PC-9 (cell line): ENCODE measurements around the gene RDH11. TPM values are rescaled to one million over a fixed set of nuclear protein-coding genes. Genes with fewer than 3 reads are reported as not detected.

Experiments
- Bru-seq: library from RNA; stranded (reverse); fragments of 400-500 nt; gene quantifications from one replicate; lab custom pipeline; 2021; lab: Mats Ljungman, UMichigan
- BruChase-seq, 2 experiments: library from RNA; stranded (reverse); fragments of 400-500 nt; gene quantifications; one replicate each; lab custom pipeline; 2021; lab: Mats Ljungman, UMichigan
- BruUV-seq: library from RNA; stranded (reverse); fragments of 400-500 nt; replicated peaks from 2 replicates; lab custom pipeline; 2021; lab: Mats Ljungman, UMichigan
- CTCF ChIA-PET: fragments of 300-600 bp; sonication (Branson Sonifier 250); formaldehyde crosslinking; loops from one replicate; lab custom pipeline; 2022; ENCODE audit warnings: antibody characterized with exemption; lab: Charles Lee
- POLR2A ChIA-PET: fragments of 300-600 bp; sonication (Branson Sonifier 250); formaldehyde crosslinking; loops from one replicate; lab custom pipeline; 2022; ENCODE audit warnings: antibody characterized with exemption; ENCODE audit not compliant: unreplicated experiment; lab: Charles Lee
- DNase-seq, 2 experiments: peaks; one replicate each; pipeline versions ENCODE4 v3.0.0 to v3.0.0-alpha.2; 2015 to 2022; ENCODE audit warnings: mixed read lengths in 1 of 2
- H2AFZ ChIP-seq: fragments of 200-600 bp; sonication (generic); 2 replicates; pipeline ENCODE4 v1.8.1; 2017; ENCODE audit warnings: antibody characterized with exemption
- H3F3A ChIP-seq: fragments of 200-600 bp; sonication (generic); 2 replicates; pipeline ENCODE4 v1.8.1; 2017; ENCODE audit warnings: antibody characterized with exemption, mild to moderate bottlenecking, low read depth; ENCODE audit not compliant: insufficient read depth
- H3K27ac ChIP-seq: fragments of 200-600 bp; sonication (generic); 2 replicates; pipeline ENCODE4 v1.6.1; 2016; ENCODE audit warnings: mixed run types
- H3K27me3 ChIP-seq: fragments of 200-600 bp; sonication (generic); 2 replicates; pipeline ENCODE4 v1.6.1; 2016; ENCODE audit warnings: low read depth, mixed run types; ENCODE audit not compliant: insufficient read depth
- H3K36me3 ChIP-seq: fragments of 200-600 bp; sonication (generic); 2 replicates; pipeline ENCODE4 v1.6.1; 2016; ENCODE audit warnings: low read depth, mixed run types
- H3K4me1 ChIP-seq: fragments of 200-600 bp; sonication (generic); replicated peaks from 2 replicates; pipeline ENCODE4 v1.6.1; 2016; ENCODE audit warnings: mixed run types; ENCODE audit not compliant: insufficient read depth
- H3K4me2 ChIP-seq: fragments of 200-600 bp; sonication (generic); 2 replicates; pipeline ENCODE4 v1.6.1; 2017; ENCODE audit warnings: mixed run types
- H3K4me3 ChIP-seq: fragments of 200-600 bp; sonication (generic); 2 replicates; pipeline ENCODE4 v1.6.1; 2016; ENCODE audit warnings: mixed run types
- H3K79me2 ChIP-seq: fragments of 200-600 bp; sonication (generic); 2 replicates; pipeline ENCODE4 v1.6.1; 2017; ENCODE audit warnings: low read depth, mixed run types
- H3K9me2 ChIP-seq: fragments of 200-600 bp; sonication (generic); 2 replicates; pipeline ENCODE4 v1.8.1; 2017; ENCODE audit warnings: mild to moderate bottlenecking; ENCODE audit not compliant: insufficient read depth
- H3K9me3 ChIP-seq: fragments of 200-600 bp; sonication (generic); 2 replicates; pipeline ENCODE4 v1.8.1; 2016; ENCODE audit warnings: low read depth; ENCODE audit not compliant: insufficient read depth
- H4K20me1 ChIP-seq: fragments of 200-600 bp; sonication (generic); 2 replicates; pipeline ENCODE4 v1.8.1; 2017; ENCODE audit not compliant: insufficient read depth
- EZH2 ChIP-seq: fragments of 200-600 bp; sonication (generic); IDR thresholded peaks from 2 replicates; pipeline ENCODE4 v1.8.0; 2017; ENCODE audit warnings: antibody characterized with exemption, low read depth
- intact Hi-C: fragments of 100-400 bp; cut with micrococcal nuclease; formaldehyde crosslinking; loops from one replicate; pipeline ENCODE4 v1.10.0; 2022; ENCODE audit not compliant: unreplicated experiment
- long read RNA-seq: library from polyadenylated mRNA; stranded (forward); transcript quantifications from one replicate; pipeline ENCODE4 v2.0.0, GENCODE V29; 2022
- total RNA-seq: library from RNA; stranded (reverse); gene quantifications from 2 replicates; pipeline ENCODE4 v1.2.3, GENCODE V29; 2021
- TF ChIP-seq, protein P1 (sequence below): fragments of 200-600 bp; sonication (generic); conservative IDR thresholded peaks from 2 replicates; pipeline ENCODE4 v1.6.1; 2017; ENCODE audit warnings: mixed run types, antibody characterized with exemption, mild to moderate bottlenecking, moderate library complexity

The RDH11 gene, protein sequence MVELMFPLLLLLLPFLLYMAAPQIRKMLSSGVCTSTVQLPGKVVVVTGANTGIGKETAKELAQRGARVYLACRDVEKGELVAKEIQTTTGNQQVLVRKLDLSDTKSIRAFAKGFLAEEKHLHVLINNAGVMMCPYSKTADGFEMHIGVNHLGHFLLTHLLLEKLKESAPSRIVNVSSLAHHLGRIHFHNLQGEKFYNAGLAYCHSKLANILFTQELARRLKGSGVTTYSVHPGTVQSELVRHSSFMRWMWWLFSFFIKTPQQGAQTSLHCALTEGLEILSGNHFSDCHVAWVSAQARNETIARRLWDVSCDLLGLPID
- 73.2 and 97.0 TPM in 2 replicates for total RNA-seq
- Bru-seq, nascent RNA, result percentile 95 among the genes with signal in this experiment
- percentile 94 among the genes with signal in this experiment for BruChase-seq, experiment 1, labeled RNA remaining after a 2-hour chase
- BruChase-seq, experiment 2, labeled RNA remaining after a 6-hour chase, result percentile 98 among the genes with signal in this experiment
- long read RNA-seq, transcript RDH11-201 (7 exons, 2,588 nt), result major isoform, 235 of 1,503 reads
- long read RNA-seq, transcript RDH11-203 (7 exons, 1,926 nt), result minor isoform, 6 of 1,503 reads
- long read RNA-seq, partial matches to known transcripts, result 14 of 1,503 reads
- long read RNA-seq, other reads (novel, unspliced or antisense), result 1,246 of 1,503 reads

DNA sequence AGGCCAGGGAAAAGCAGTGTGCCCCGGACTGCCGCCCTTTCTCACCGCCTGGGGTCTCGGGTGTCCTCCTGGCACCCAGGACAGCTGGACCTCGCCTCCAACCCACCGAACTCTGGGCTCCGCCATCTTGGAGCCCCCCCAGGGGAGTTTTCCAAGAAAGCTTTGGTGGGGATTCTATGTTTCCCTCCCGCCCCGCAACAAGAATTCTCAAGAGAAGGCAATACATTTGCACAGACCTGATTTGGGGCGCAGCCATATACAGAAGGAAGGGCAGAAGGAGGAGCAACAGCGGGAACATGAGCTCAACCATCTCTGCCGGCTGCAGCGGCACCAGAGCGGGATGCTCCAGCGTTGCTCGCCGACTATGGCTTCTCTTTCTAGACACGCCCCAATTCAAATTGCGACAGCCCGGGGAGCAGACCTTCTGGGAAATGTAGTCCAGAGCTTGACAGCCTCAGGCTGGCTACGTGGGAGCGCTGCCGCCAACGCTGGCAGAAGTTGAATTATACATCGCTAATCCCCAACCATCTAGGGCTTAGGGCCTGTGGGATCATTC lies at the start of gene RDH11:
TSS of gene RDH11 (minus strand) at position 371 of the 556 bp plus-strand sequence. CDS start at position 310, 61 bp downstream.
- peak within 1 kb of the TSS; percentile 97 for H3K4me3 ChIP-seq
- H3K4me1 ChIP-seq, result peaks cover 19% of the 10 kb centered on the region
- POLR2A ChIA-PET, result interaction anchor here (0.5 to 1.0 kb wide), 7 partner anchors 9 to 287 kb away, joined by 4 to 8 read pairs (median 6); no protein-coding TSS in a partner anchor
- peaks cover 12% of the 10 kb centered on the region; the same call in 1 of the 2 replicates for H3F3A ChIP-seq
- H3K9me3 ChIP-seq, result no peaks in the 10 kb centered on the region
- intact Hi-C loops, result loop anchor here (1.0 to 2.0 kb wide), 2 partner anchors 21 to 77 kb away; partner anchors contain the start of genes ARG2 and VTI1B
- no peaks in the 10 kb centered on the region; the same call in 1 of the 2 replicates for H4K20me1 ChIP-seq
- no peaks in the 10 kb centered on the region for H3K27me3 ChIP-seq
- peak within 1 kb of the TSS; percentile 91 for H2AFZ ChIP-seq
- CTCF ChIA-PET, result interaction anchor here (0.8 to 1.1 kb wide), 3 partner anchors 9 to 77 kb away, joined by 3 to 7 read pairs (median 4); no protein-coding TSS in a partner anchor
- peak within 1 kb of the TSS; percentile 78 for H3K27ac ChIP-seq
- peak; percentile 86 to 91 for DNase-seq
- H3K79me2 ChIP-seq, result peaks cover 31% of the 10 kb centered on the region
- no TSS peak for BruUV-seq
- peak within 1 kb of the TSS; percentile 74 for H3K4me2 ChIP-seq
- no peaks in the 10 kb centered on the region for H3K9me2 ChIP-seq
- peaks cover 23% of the 10 kb centered on the region for H3K36me3 ChIP-seq
- TF ChIP-seq, protein P1, sequence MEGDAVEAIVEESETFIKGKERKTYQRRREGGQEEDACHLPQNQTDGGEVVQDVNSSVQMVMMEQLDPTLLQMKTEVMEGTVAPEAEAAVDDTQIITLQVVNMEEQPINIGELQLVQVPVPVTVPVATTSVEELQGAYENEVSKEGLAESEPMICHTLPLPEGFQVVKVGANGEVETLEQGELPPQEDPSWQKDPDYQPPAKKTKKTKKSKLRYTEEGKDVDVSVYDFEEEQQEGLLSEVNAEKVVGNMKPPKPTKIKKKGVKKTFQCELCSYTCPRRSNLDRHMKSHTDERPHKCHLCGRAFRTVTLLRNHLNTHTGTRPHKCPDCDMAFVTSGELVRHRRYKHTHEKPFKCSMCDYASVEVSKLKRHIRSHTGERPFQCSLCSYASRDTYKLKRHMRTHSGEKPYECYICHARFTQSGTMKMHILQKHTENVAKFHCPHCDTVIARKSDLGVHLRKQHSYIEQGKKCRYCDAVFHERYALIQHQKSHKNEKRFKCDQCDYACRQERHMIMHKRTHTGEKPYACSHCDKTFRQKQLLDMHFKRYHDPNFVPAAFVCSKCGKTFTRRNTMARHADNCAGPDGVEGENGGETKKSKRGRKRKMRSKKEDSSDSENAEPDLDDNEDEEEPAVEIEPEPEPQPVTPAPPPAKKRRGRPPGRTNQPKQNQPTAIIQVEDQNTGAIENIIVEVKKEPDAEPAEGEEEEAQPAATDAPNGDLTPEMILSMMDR, result no peak

DNA sequence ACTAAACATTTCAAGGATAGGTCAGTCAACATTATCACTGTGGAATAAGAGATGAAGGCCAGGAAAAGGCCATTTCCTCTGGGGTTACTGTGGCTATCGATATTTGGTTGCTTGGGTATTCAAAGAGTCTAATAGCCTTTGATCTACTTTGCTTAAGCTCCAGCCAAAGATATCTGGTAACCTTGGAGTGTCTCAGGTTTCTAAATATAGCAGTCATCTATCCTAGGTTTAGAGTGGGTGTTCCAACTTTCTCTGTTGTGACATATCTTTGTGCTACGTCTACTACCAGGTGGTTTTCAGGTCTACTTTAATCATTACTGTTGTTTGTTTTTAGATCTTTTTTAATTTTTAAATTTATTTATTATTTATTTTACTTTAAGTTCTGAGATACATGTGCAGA lies 48.5 kb upstream of the RDH11 start:
- Histone ChIP-seq H3K27me3 (no peaks in the 10 kb centered on the region), H4K20me1 (no peaks in the 10 kb centered on the region), H3K4me2 (no peak overlapping the region), H3K4me1 (0 out of 2 replicates have a peak, but pooled peaks cover 8% of the 10 kb centered on the region), H3K4me3 (no peak overlapping the region), H3K79me2 (no peaks in the 10 kb centered on the region), H3F3A (0 out of 2 replicates have a peak, but pooled peaks cover 1% of the 10 kb centered on the region), H3K9me2 (no peaks in the 10 kb centered on the region; the same call in 1 of the 2 replicates), H3K9me3 (no peaks in the 10 kb centered on the region), H3K36me3 (peaks cover 2% of the 10 kb centered on the region; the same call in 1 of the 2 replicates), H2AFZ (no peak overlapping the region), H3K27ac (no peak overlapping the region)
- TF ChIP-seq, protein P1, result no peak
- TF ChIP-seq EZH2, result no peak
- intact Hi-C loops, result no loop called here
- no peak for DNase-seq
- no TSS peak for BruUV-seq
- ChIA-PET CTCF (no interaction called here), POLR2A (no interaction called here)
